H1 (cell line): ENCODE measurements around the gene PAF1. TPM values are rescaled to one million over a fixed set of nuclear protein-coding genes. Genes with fewer than 3 reads are reported as not detected.

Experiments used
- E2F6 ChIP-seq: IDR thresholded peaks from 2 replicates; pipeline ENCODE4 v1.6.1; 2012; ENCODE audit warnings: inconsistent platforms
- JUND ChIP-seq: IDR thresholded peaks from 2 replicates; pipeline ENCODE4 v1.6.1; 2011; ENCODE audit warnings: mild to moderate bottlenecking, improper control_type of control experiment, low read length
- PHF8 ChIP-seq: fragments of 200-600 bp; sonication (generic); conservative IDR thresholded peaks from 2 replicates; pipeline ENCODE4 v1.7.1; 2012; ENCODE audit warnings: low read depth, mild to moderate bottlenecking, inconsistent platforms, low read length, moderate library complexity
- POLR2AphosphoS5 ChIP-seq: IDR thresholded peaks from 2 replicates; pipeline ENCODE4 v1.6.1; 2011; ENCODE audit warnings: low read depth, low read length
- polyA plus RNA-seq, 7 experiments: library from polyadenylated mRNA; depleted of rRNA in 3 of 7; stranded (reverse) in 5 of 7; unstranded in 2 of 7; fragments of >200 nt in 5 of 7; fragments of 200-250 nt in 2 of 7; gene quantifications; 1 replicate in 5 of 7; 2 replicates in 1 of 7; 4 replicates in 1 of 7; pipeline versions ENCODE4 v1.2.1 to v1.2.3, GENCODE V29; 2011 to 2013; ENCODE audit warnings: missing spikeins in 2 of 7, mixed read lengths in 2 of 7
- total RNA-seq: library from RNA; stranded (reverse); fragmentation: NEBNext Ultra II Directional; extraction: Animal tissue kit (Norgen Biotek cat#: 25700); gene quantifications from 2 replicates; pipeline ENCODE4 v1.2.1, GENCODE V29; 2021

The PAF1 gene
- total and polyA plus RNA-seq, 2 of the 8 experiments (the other 6 are each of a cell fraction or from before 2014, with no cell fraction given): 31.4 to 58.6 TPM

GRCh38 chr19:39409208-39410016 is 18.5 kb upstream of the PAF1 start (continued):
- TF ChIP-seq JUND (peak; percentile 97), E2F6 (0 out of 2 replicates have a peak, but pooled peaks have one; percentile 20), POLR2AphosphoS5 (peak; percentile 87), PHF8 (peak; percentile 63)
- TF ChIP-seq, all 59 proteins: peak for 15
